Endodermal cell (in vitro differentiated cells): ENCODE results near the gene SEMA4B. TPM values are rescaled to one million over a fixed set of nuclear protein-coding genes. Genes with fewer than 3 reads are reported as not detected.

ENCODE experiments used
- DNase-seq: peaks from one replicate; pipeline ENCODE4 v3.0.0-alpha.2; 2017
- H3K27ac ChIP-seq: 2 replicates; pipeline ENCODE4 v1.5.1; 2013; ENCODE audit warnings: mild to moderate bottlenecking, low read depth, low read length, moderate library complexity
- H3K27me3 ChIP-seq: 2 replicates; pipeline ENCODE4 v1.6.1; 2013; ENCODE audit warnings: mild to moderate bottlenecking, low read length, moderate library complexity; ENCODE audit not compliant: insufficient read depth, control insufficient read depth, poor library complexity, severe bottlenecking
- H3K36me3 ChIP-seq: 2 replicates; pipeline ENCODE4 v1.7.0; 2013; ENCODE audit warnings: mild to moderate bottlenecking, low read length, moderate library complexity; ENCODE audit not compliant: control insufficient read depth, insufficient read depth
- H3K4me1 ChIP-seq: one replicate; pipeline ENCODE4 v1.7.0; 2013; ENCODE audit warnings: low read length; ENCODE audit not compliant: control insufficient read depth, insufficient read depth
- H3K4me3 ChIP-seq: 2 replicates; pipeline ENCODE4 v1.5.1; 2013; ENCODE audit warnings: mild to moderate bottlenecking, low read length, moderate library complexity
- H3K9ac ChIP-seq: 2 replicates; pipeline ENCODE4 v1.6.1; 2013; ENCODE audit warnings: mild to moderate bottlenecking, low read length, moderate library complexity; ENCODE audit not compliant: poor library complexity, severe bottlenecking; ENCODE audit errors: extremely low read depth
- H3K9me3 ChIP-seq: 2 replicates; pipeline ENCODE4 v1.6.1; 2013; ENCODE audit warnings: mild to moderate bottlenecking, low read length, moderate library complexity; ENCODE audit not compliant: control insufficient read depth
- H3K27ac Mint-ChIP-seq: 2 replicates; pipeline ENCODE4 v1.8.0; 2020; ENCODE audit warnings: mixed read lengths
- H3K27me3 Mint-ChIP-seq: 2 replicates; pipeline ENCODE4 v1.8.0; 2021; ENCODE audit warnings: mild to moderate bottlenecking, mixed read lengths; ENCODE audit not compliant: insufficient read depth
- H3K36me3 Mint-ChIP-seq: 2 replicates; pipeline ENCODE4 v1.8.0; 2020; ENCODE audit warnings: low read depth, mixed read lengths
- H3K4me1 Mint-ChIP-seq: 2 replicates; pipeline ENCODE4 v1.8.0; 2020; ENCODE audit warnings: mixed read lengths
- H3K4me3 Mint-ChIP-seq: 2 replicates; pipeline ENCODE4 v1.8.0; 2020; ENCODE audit warnings: mild to moderate bottlenecking, moderate library complexity, mixed read lengths
- H3K9me3 Mint-ChIP-seq: 2 replicates; pipeline ENCODE4 v1.8.0; 2020; ENCODE audit warnings: mild to moderate bottlenecking, mixed read lengths
- WGBS, 2 experiments: methylation state at CpG; one replicate each; pipeline versions ENCODE4 v1.1.5 to v1.1.7; 2013; ENCODE audit warnings: missing lambda C conversion rate in 2 of 2, mixed read lengths in 1 of 2; ENCODE audit not compliant: insufficient coverage in 1 of 2, insufficient read length in 1 of 2; 5-methylcytosine and 5-hydroxymethylcytosine counted together
- total RNA-seq, 2 donors: library from RNA; stranded (reverse); fragmentation: NEBNext Ultra II Directional in 1 of 2; extraction: Animal tissue kit (Norgen Biotek cat#: 25700) in 1 of 2; gene quantifications; 2 replicates in 1 of 2; 3 replicates in 1 of 2; pipeline ENCODE4 v1.2.1, GENCODE V29; 2021
- TF ChIP-seq, protein P1 (sequence below): fragments of 200-600 bp; sonication (generic); conservative IDR thresholded peaks from 2 replicates; pipeline ENCODE4 v1.5.0; 2021; ENCODE audit warnings: antibody characterized with exemption, mild to moderate bottlenecking

SEMA4B gene
- total RNA-seq, 2 donors from 2014 or later, result 25.1 to 33.1 TPM

DNA sequence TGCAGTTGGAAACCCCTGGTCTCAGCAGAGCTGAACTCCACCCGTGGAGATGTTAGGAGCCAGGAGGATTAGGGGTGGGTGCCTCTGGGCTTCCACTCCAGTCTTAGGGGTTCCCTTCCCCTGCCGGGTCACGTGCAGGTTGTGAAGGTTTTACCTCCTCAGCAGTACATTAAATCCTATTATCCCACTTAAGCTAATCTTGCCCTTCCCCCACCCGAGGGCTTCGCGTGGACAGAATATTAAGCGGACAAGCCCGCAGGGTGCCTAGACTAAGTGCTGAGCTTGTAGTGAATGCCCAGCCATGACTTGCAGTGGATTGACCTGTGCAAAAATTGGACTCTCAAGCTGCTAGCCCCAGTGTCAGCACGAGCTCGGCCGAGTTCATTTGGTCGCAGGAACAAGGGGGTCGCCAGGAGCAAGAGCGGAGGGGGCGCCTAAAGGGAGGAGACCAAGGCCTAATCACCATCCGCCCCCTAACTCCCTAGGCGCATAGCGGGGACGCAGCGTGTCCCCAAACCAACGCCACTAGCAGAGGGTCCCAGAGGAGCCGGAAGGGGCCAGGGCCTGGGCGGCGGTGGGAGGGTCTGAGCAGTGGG, 498 bp upstream of the SEMA4B start:
- Histone ChIP-seq H3K36me3 (no peaks in the 10 kb centered on the region), H3K9me3 (no peaks in the 10 kb centered on the region), H3K9ac (peak overlapping the region; percentile 25), H3K27ac (peak overlapping the region; percentile 44), H3K27me3 (peaks cover 6% of the 10 kb centered on the region), H3K4me3 (peak overlapping the region; percentile 89), H3K4me1 (peaks cover 3% of the 10 kb centered on the region)
- WGBS, 2 experiments, result 14 to 24% methylated on average over 11 to 24 of the region's 24 CpGs
- H3K4me1 Mint-ChIP-seq, result peaks cover 11% of the 10 kb centered on the region
- H3K36me3 Mint-ChIP-seq, result no peaks in the 10 kb centered on the region
- DNase-seq, result no peak
- peak overlapping the region; percentile 92 for H3K27ac Mint-ChIP-seq
- no peaks in the 10 kb centered on the region for H3K9me3 Mint-ChIP-seq
- TF ChIP-seq, protein P1, sequence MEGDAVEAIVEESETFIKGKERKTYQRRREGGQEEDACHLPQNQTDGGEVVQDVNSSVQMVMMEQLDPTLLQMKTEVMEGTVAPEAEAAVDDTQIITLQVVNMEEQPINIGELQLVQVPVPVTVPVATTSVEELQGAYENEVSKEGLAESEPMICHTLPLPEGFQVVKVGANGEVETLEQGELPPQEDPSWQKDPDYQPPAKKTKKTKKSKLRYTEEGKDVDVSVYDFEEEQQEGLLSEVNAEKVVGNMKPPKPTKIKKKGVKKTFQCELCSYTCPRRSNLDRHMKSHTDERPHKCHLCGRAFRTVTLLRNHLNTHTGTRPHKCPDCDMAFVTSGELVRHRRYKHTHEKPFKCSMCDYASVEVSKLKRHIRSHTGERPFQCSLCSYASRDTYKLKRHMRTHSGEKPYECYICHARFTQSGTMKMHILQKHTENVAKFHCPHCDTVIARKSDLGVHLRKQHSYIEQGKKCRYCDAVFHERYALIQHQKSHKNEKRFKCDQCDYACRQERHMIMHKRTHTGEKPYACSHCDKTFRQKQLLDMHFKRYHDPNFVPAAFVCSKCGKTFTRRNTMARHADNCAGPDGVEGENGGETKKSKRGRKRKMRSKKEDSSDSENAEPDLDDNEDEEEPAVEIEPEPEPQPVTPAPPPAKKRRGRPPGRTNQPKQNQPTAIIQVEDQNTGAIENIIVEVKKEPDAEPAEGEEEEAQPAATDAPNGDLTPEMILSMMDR, result no peak
- peak overlapping the region; percentile 77 for H3K4me3 Mint-ChIP-seq
- no peaks in the 10 kb centered on the region for H3K27me3 Mint-ChIP-seq

DNA sequence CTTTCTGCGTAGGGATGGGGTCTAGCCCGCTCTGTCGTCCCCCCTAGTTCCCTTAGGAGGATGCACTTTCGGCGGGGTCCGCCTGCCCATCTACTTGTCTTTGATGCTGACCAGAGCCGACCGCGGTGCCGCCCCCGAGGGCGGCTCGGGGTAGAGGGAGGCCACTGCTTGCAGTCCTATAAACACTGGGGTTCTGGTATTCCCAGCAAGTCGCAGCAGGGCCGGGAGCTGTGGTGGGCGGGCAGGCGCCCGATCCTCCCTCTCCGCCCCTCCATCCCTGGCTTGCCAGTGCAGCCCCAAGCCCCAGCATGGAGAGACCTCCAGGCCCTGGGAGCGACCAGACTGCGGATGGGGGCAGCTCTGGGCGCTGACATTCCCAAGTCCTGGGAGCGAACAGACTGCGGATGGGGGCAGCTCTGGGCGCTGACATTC, 830 bp downstream of the SEMA4B start:
- H3K27ac Mint-ChIP-seq, result peak overlapping the region; percentile 68
- peaks cover 3% of the 10 kb centered on the region for H3K4me1 ChIP-seq
- H3K36me3 Mint-ChIP-seq, result no peaks in the 10 kb centered on the region
- peak overlapping the region; percentile 77 for H3K4me3 Mint-ChIP-seq
- H3K36me3 ChIP-seq, result no peaks in the 10 kb centered on the region
- H3K4me1 Mint-ChIP-seq, result peaks cover 17% of the 10 kb centered on the region
- H3K9me3 Mint-ChIP-seq, result no peaks in the 10 kb centered on the region
- peak overlapping the region; percentile 89 for H3K4me3 ChIP-seq
- no peak overlapping the region for H3K27ac ChIP-seq
- H3K9ac ChIP-seq, result peak overlapping the region; percentile 55
- H3K27me3 ChIP-seq, result peaks cover 6% of the 10 kb centered on the region
- H3K9me3 ChIP-seq, result no peaks in the 10 kb centered on the region
- 1 to 2% methylated on average over 14 to 25 of the region's 25 CpGs for WGBS, 2 experiments
- TF ChIP-seq, protein P1, result no peak
- H3K27me3 Mint-ChIP-seq, result no peaks in the 10 kb centered on the region
- peak; percentile 71 for DNase-seq

DNA sequence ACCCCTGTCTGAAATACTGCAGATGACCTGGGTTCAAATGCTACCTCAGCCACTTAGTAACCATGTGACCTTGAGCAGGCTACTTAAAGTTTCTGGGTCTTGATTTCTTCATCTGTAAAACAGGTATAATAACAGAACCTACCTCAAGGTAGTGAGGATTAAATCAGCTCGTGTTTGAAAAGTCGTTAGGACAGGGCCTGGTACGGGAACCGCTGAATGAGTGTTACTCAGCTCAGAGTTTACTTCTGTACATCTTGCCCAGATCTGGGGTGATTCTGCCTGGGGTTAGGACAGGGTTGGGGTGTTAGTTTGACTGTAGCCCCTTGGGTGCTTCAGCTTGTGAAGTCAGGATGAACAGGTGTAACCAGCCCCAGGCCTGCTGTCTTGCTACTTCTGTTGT, 1.8 kb downstream of the SEMA4B start:
- Histone ChIP-seq H3K36me3 (no peaks in the 10 kb centered on the region), H3K9me3 (no peaks in the 10 kb centered on the region), H3K27ac (no peak overlapping the region), H3K27me3 (peaks cover 6% of the 10 kb centered on the region), H3K9ac (no peak overlapping the region), H3K4me1 (peaks cover 3% of the 10 kb centered on the region), H3K4me3 (peak overlapping the region; percentile 89)
- H3K4me1 Mint-ChIP-seq, result peaks cover 17% of the 10 kb centered on the region
- WGBS, 2 experiments, result 95 to 97% methylated on average over 4 of the region's 4 CpGs
- no peaks in the 10 kb centered on the region for H3K9me3 Mint-ChIP-seq
- peaks cover 3% of the 10 kb centered on the region for H3K36me3 Mint-ChIP-seq
- no peak for DNase-seq
- H3K4me3 Mint-ChIP-seq, result peak overlapping the region; percentile 77
- H3K27ac Mint-ChIP-seq, result no peak overlapping the region
- TF ChIP-seq, protein P1, result no peak
- no peaks in the 10 kb centered on the region for H3K27me3 Mint-ChIP-seq
